HG03025 (cell line): ENCODE measurements around the gene CISD3.
A peak's percentile ranks its signal among the peaks of the same experiment; 100 is the strongest.

Experiments
- ATAC-seq: cut with Tn5 transposase; IDR thresholded peaks from one replicate; pipeline ENCODE4 v1.9.1; 2021; ENCODE audit warnings: mild to moderate bottlenecking, moderate library complexity; ENCODE audit not compliant: unreplicated experiment, low FRiP score

The CISD3 gene

GRCh38 chr17:38741921-38742410 lies 11.8 kb downstream of the CISD3 start:
- no peak for ATAC-seq

- ATAC-seq = no peak
Measured at GRCh38 chr17:38742411-38743308, 12.5 kb downstream of the CISD3 start.

GRCh38 chr17:38743556-38744171 lies 13.5 kb downstream of the CISD3 start:
- ATAC-seq = no peak

- no peak for ATAC-seq
Measured at GRCh38 chr17:38745545-38745944, 15.4 kb downstream of the CISD3 start.

GRCh38 chr17:38746004-38746848 lies 16.1 kb downstream of the CISD3 start:
- no peak for ATAC-seq

- ATAC-seq = no peak
Measured at GRCh38 chr17:38746849-38747462, 16.8 kb downstream of the CISD3 start.

GRCh38 chr17:38747463-38748148 lies 17.5 kb downstream of the CISD3 start:
- ATAC-seq = no peak

- no peak for ATAC-seq
Measured at GRCh38 chr17:38748149-38748891, 18.2 kb downstream of the CISD3 start, which contains the start of gene PCGF2. Gene PCGF2 (minus strand): TSS chr17:38748336. CDS start chr17:38740402, 7,934 bp downstream.

- ATAC-seq = no peak
Measured at GRCh38 chr17:38748892-38749222, 18.7 kb downstream of the CISD3 start.

GRCh38 chr17:38749223-38750043 lies 19.3 kb downstream of the CISD3 start:
- ATAC-seq = no peak

- no peak for ATAC-seq
Measured at GRCh38 chr17:38750044-38750311, 19.8 kb downstream of the CISD3 start.

- ATAC-seq = no peak
Measured at GRCh38 chr17:38750312-38751121, 20.4 kb downstream of the CISD3 start.

GRCh38 chr17:38751144-38751807 lies 21.1 kb downstream of the CISD3 start:
- no peak for ATAC-seq

GRCh38 chr17:38751808-38752307 lies 21.7 kb downstream of the CISD3 start:
- ATAC-seq = peak; percentile 12

GRCh38 chr17:38752308-38753070 lies 22.3 kb downstream of the CISD3 start, which contains the start of gene PSMB3:
Gene PSMB3 (plus strand): TSS chr17:38752741. CDS start chr17:38752827, 86 bp downstream.
- ATAC-seq = peak; percentile 81

- no peak for ATAC-seq
Measured at GRCh38 chr17:38753071-38753506, 22.9 kb downstream of the CISD3 start.
